Stimulated activated CD4-positive, alpha-beta T cell treated with anti-CD3 and anti-CD28 coated beads, Interleukin-15, amount 100 ng/mL, for 1 hour (primary cell): ENCODE measurements around the gene FAS.

Experiments
- DNase-seq, 2 donors: peaks; one replicate each; pipeline ENCODE4 v3.0.0-alpha.2; 2020; ENCODE audit warnings: low read depth in 1 of 2, low spot score in 1 of 2

Gene FAS

DNA sequence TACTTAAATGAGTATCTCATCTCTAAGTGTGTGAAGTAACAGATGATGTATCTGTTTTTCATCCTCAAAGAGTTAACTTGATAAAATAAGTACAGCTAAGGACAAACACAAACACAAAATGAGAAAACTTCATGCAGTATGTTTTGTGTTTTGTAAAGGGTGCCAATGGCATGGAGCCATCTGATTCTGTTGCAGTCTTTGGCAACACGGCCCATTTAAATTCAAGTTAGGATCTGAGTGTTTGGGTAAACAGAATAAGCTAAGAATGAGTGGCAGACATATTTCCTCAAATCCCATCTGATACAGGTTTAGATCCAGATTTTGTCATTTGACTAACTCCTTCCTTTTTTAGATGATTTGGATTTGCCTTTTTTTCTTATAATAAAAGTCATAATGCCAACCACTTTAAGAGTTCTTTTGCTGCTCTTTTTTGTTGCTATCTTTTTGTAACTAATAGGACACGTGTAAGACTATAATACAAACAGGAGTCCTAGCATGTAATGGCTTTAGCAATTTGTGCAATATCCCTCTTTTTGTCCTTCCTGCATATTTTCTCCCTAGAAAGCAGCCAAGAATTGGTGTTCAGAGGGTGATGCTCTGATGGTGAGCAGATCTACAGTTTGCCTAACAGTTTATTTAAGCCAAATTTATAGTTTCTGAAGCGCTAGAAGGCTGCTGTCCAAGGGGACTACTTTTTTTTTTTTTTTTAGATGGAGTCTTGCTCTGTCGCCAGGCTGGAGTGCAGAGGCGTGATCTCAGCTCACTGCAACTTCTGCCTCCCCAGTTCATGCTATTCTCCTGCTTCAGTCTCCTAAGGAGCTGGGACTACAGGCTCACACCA lies 19.2 kb upstream of the FAS start:
- no peak for DNase-seq

DNA sequence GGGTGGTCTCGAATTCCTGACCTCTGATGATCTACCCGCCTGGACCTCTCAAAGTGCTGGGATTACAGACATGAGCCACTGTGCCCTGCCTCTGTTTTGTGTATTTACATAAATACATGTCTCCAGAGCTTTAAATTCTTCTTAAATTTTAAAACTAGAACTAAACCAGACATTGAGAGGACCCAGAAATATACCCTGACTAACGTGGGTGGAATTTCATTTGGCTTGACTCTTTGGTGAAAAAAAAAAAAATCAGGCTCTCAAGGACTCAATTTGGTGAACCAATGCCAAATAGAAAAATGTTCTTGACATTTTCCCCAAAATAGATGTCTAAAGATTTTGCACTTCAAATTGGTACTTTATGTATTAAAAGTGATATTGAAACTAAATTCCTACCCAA lies 16.6 kb upstream of the FAS start:
- no peak for DNase-seq

DNA sequence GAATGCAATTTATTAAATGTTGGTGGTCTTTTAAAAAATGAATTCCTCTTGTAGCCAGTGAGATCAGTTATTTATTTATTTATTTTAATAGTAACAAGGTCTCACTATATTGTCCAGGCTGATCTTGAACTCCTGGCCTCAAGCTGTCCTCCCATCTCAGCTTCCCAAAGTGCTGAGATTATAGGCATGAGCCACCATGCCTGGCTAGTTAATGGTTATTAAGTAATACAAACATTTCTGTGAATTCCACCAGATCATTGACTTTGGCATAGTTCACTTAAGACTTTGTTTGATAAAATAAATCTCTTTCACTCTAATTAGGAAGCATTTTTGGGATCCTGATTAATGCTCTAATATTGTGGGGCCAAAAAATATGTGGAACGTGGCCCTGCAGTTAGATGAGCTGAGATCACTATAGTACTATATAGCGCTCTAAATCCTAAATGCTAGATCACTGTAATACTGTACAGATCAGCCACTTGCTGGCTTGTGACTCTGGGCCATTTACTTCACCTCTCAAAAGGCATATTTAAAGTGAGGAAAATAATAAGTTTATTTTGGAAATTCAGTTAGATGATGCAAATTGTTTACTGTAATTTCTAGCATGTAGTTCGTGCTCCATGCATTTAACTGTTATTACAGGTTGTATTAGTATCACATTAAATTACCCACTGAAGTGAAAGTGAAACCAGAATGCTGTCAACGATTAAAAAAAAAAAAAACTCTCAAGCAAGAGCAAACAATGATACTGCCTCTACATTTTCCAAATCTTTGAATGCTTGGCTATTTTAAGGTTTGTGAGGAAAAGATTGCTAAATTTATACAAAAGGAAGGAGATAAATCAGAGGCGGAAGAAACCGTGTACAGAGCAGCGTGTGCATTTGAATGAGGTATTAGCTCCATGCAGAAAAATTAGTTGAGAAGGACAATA lies 15.9 kb upstream of the FAS start:
- DNase-seq: no peak

DNA sequence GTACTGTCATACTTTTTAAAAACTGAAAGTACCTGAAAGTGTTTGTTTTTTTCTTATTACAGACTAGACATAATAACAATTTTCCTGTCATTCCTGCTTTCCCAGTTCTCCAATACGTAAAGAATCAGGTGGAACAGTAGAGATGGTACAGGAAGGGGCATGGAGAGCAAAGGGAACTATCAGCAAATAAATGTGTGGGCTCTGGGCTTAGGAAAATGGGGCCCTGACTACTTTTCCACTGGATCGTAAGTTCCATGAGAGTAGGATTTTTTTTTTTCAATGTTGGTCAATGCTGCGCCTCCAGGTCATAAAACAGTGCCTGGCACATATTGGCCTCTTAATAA lies 15.2 kb upstream of the FAS start:
- DNase-seq: no peak

DNA sequence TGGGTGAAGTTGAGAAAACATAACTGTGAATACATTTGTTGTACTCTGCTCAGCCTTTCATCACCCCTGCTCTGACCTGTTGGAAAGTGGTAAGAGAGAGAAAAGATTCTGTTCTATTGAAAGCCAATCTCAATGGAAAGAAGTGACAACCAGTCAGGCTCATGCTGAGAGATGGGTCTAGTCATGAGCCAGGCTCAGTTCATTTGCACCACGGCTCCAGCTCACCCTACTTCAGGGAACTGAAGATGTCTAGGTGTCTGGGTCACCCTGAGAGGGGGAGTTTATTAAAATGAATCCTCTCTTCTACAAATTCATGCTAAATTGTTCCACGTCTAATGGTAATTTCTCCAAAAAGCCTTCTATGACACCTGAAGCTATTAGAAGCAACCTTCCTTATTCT lies 12.1 kb upstream of the FAS start:
- no peak for DNase-seq

DNA sequence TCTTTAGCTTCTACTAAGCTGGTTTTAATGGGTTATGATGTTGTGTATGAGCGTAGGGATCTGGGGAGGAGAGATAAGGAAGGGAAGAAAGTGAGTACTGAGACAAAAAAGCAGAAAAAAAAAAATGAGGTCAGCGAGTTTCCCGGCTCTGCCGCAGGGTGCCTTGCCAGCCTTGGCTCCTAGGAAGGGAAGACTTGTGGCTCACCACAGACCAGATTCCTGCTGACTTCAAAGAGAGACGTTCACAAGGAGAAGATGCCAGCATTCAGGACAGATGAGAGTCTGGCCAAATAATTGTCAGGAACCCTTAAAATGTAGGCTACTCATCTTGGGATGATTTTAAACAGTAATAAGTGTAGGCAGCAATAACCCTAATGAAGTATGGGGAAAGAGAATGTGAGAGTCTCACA lies 11.4 kb upstream of the FAS start:
- no peak for DNase-seq

DNA sequence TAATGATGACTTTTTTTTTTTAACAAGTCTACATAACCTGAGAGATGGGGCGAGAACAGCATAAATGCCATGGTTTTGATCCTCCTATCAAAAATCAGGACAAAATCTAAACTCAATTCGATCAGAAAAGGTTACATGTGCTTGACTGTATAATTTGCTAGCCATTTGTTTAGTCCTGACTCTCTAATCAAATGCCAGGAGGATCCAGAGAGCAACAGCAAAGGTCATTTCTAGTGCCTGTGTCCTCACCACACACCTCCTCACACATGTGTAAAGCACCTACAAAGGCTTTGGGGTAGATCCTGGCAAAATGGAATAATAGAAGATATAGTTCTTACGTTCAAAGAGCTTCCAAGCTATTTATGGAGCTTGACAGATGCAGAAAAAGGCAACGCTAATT lies 11.0 kb upstream of the FAS start:
- DNase-seq: no peak

DNA sequence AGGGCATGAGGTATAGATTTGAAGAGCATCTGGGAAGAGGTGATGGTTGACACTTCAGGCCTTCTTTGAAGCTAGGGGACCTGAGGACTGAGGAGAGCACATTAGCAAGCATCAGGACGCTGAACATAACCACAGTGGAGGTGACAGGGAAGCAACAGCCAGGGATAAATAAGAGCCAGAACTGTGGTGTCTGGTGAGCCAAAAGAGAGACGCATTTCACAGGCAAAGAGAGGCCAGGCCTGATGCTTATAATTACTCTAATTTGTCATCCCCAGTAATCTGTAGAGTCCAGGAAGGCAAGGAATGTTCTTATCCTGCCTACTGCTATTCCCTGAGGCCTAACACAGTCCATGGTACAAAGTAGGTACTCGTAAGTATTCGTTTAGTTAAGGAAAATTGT lies 10.4 kb upstream of the FAS start:
- no peak for DNase-seq

DNA sequence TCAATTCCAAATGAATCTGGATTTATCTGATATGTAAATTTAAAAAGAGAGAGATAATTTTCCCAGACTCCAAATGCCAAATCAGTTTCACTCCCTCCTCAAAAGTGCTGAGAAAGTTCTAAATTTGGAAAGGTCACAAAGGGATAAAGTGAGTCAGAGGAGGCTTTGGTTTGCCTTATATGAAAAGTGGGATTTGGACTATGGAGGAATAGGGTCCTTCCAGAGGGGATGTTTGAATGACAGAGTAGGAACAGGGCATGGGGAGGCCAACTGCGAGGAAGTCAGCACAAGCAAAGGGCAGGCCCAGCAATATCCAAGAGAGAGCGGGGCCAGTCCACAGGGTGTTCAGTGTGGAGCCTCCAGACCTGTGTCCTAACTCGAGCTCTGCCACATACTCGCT lies 9.8 kb upstream of the FAS start:
- no peak for DNase-seq

DNA sequence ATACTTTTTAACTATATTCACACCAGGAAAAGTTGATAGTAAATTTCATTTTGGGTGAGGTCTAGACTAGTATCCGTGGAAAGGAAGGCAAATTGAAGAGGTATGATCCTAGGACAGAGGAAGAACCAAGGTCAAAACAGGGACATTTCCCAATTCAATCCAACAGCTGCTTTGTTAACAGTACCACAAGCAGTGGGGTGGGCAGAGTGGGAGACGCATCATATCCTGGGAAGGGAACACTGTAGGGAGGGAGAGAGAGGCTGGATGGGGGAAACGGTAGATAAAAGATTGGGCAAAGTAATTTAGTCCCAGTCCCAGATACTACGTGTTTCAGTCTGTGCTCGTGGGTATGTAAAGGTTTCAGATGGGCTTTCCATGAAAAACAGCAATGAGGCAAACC lies 9.2 kb upstream of the FAS start:
- no peak for DNase-seq

DNA sequence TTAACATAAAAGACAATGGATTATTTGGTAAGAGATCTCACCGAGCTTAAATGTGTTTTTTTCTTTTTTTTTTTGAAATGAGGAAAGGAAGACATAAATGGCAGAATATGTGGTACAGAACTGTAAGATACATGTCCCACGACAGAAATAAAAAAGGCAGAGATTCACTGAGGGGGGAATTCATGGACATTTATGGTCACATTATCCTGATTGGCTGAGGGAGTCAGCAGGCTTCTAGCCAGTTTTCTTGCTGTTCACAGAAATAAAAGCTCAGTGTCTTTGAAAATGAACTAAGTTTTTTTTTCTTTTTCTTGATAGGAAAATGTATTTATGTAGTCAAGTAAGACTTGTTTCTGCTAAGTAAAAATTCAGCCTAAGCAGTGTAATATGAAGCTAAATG lies 8.2 kb upstream of the FAS start:
- DNase-seq: no peak

DNA sequence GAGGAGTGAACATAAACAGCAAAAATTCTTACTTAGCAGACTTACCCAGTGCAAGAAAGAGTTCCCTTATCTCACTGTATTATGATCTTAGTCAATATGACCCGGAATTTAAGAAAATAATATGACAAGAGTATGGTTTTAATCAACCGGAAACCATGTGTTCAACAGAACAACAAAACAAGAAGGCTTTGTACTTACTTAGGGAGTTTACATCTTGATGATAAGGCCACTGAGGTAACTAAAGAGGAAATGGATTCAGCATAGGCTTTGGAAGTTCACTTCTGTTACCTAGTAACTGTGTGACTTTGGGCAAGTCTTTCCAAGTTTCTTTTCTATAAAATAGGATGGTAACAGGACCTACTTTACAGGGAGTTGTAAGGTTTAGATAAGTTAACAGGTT lies 7.4 kb upstream of the FAS start:
- DNase-seq: no peak

DNA sequence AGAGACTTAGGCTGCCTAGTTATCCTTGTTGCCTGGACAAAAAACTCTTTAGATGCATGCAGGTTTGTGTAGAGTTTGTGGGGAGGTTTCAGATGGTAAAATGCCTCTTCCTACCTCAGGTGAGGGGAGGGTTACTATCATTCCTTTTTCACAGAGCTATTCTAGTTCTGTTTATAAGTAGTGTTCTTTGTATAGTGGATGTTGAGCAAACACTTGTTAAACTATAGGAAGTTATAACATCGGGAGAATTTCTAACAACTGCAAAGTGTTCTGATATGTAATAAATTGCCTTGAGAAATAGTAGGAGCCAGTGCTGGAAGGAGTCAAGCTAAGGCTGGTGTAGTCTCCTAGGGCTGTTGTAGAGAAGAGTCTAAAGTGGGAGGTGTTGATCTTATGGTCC lies 6.7 kb upstream of the FAS start:
- no peak for DNase-seq

DNA sequence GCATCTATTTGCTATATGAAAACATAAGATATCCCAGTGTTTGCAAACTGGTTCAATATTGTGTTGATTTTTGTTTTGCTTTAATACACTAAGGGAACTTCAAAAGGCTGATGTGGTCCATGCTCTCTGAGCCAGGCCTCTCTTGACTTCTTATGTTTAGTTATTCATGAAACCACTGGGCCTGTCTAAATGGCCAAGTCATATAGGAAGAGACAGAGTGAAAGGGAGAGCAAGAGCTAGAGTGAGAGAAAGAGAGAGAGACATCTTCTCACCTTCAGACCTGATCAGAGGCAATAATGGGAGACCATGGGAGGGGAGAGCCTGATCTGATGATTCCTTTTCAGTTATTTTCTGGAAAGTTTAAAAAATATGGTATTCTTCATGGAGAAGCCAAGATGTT lies 6.1 kb upstream of the FAS start:
- DNase-seq: no peak

DNA sequence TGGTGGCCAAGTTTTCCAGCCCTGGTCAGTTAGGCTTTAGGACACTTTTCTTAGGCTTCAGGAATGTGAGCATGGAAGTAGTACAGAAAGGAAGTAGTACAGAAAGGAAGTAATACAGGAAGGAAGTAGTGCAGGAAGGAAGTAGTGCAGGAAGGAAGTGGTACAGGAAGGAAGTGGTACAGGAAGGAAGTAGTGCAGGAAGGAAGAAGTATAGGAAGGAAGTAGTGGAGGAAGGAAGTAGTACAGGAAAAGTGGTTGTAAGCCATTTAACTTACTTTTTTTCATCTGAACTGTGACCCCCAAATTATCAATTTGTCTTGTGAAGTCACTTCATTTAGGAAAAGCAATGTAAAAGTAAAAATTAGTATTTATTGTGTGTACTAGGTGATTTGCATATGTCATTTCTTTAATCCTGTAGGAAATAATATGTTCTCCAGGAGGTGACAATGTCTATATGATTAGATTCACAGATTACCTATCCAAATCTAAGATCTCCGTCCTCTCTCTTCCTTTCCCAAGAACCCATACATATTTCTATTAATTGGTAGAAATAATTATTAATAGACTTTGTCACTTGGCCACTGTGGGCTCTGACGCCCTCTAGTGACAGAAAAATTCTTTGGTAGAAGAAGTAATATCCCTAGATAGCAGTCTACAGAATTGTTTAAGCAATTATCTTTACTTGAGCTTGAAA lies 3.9 kb upstream of the FAS start:
- no peak for DNase-seq

DNA sequence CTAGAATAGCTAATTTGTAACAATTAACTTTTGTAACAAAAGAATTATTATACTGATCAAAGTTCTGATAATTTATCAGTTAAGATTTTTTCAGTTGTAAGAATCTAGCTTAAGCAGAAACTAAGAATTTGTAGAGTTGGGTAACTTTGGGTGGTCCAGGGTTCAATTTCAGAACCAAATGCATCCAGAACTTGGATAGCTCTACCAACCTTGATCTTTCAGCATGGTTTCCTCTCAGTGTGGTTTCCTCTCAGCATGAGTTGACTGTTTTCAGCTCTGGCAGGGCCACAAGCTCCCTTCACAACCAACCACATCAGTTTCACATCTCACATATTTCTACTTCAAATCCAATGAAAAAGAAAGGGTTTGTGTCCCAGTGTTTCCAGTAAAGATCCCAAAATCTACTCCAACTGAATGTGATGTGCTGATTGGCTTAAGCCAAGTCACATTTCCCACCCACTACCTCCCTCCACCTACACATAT lies 3.3 kb upstream of the FAS start:
- DNase-seq: no peak

DNA sequence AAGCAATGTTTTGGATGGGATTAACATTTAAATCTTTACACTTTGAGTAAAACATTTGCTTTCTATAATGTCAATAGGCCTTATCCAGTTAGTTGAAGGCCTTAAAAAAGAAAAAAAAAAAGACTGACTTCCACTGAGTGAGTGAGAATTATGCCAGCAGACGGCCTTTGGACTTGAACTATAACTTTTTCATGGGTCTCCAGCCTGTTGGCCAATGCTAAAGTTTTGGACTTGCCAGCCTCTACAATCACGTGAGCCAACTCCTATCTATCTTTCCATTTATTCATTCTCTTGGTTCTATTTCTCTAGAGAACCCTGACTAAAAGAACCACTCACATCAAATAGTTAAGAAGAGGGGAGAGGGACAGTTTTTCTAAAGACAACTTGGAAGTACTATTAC lies 2.8 kb upstream of the FAS start:
- DNase-seq: no peak

DNA sequence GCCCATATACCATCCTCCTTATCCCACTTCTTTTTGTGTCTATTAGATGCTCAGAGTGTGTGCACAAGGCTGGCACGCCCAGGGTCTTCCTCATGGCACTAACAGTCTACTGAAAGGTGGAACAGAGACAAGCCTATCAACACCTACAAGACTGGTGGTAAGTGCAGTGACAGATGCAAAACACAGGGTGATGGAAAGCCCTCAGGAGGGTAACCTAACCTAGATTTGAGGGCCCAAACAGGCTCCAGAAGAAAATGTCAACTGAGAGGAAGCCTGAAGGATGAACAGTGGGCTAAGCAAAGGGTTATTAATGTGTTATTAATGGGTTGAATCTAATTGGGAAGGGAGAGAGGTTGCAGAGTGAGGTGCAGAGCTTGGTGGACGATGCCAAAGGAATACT lies 1.2 kb upstream of the FAS start:
- no peak for DNase-seq

DNA sequence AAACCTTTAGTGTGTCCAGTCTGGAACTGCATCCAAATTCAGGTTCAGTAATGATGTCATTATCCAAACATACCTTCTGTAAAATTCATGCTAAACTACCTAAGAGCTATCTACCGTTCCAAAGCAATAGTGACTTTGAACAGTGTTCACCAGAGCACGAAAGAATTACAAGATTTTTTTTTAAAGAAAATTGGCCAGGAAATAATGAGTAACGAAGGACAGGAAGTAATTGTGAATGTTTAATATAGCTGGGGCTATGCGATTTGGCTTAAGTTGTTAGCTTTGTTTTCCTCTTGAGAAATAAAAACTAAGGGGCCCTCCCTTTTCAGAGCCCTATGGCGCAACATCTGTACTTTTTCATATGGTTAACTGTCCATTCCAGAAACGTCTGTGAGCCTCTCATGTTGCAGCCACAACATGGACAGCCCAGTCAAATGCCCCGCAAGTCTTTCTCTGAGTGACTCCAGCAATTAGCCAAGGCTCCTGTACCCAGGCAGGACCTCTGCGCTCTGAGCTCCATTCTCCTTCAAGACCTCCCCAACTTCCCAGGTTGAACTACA lies 694 bp upstream of the FAS start:
- no peak for DNase-seq

DNA sequence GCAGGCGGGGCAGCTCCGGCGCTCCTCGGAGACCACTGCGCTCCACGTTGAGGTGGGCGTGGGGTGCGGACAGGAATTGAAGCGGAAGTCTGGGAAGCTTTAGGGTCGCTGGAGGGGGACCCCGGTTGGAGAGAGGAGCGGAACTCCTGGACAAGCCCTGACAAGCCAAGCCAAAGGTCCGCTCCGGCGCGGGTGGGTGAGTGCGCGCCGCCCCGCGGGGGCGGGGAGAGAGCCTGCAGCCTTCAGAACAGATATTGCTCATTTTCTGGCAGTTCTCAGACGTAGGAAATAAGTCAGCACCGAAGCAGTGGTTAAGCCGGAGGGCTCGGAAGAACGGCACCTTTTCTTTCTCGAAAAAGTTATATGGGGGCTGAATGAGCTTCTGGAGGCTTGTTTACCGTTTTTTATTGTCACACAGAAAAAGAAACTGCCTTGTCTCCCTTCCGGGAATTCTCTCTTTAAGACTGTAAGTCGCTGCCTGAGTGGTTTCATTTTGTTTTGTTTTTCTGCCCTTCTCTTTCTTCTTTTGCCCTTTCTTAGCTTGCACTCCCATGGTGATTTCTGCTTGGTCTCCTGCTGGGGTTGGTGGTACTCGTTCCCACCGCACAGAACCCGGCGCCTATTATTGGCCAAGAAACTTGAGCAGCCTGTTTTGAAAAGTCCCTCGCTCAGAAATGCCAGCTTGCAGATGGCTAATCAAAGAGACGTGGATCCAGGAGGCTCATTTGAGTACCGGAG lies 732 bp downstream of the FAS start:
- peak; percentile 30 to 67 for DNase-seq

DNA sequence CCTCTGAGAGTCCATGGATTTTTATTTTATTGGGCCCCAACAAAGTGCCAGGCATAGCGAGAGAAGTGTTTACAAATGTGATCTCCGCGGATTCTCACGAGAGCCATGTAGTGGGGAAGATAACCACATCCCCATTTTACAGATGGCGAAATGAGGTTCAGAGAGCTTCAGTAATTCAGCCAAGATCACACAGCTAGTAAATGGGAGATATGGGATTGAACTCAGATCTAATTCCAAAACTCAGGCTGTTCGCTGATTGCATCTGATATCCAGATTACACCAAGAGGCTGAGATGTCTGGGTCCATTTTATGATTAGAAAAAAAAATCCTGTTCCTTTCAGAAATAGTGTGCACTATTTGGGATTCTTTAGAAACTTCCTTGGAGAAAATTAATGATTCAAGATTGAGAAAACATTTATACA lies 1.3 kb downstream of the FAS start:
- DNase-seq: no peak
